Activated naive CD8-positive, alpha-beta T cell treated with anti-CD3 and anti-CD28 coated beads, Interleukin-2, amount 50 U/mL, for 24 hours (primary cell): ENCODE measurements around the gene S100A8.

Experiments used
- ATAC-seq: fragments of 150-1000 bp; cut with Tn5 transposase; one replicate; pipeline ENCODE4 v1.10.0; 2021
- DNase-seq: peaks from one replicate; pipeline ENCODE4 v3.0.0; 2021
- H3K27ac Mint-ChIP-seq: one replicate; pipeline ENCODE4 v1.8.0; 2021; ENCODE audit warnings: mild to moderate bottlenecking, mixed read lengths
- H3K27me3 Mint-ChIP-seq: one replicate; pipeline ENCODE4 v1.8.0; 2021; ENCODE audit warnings: mixed read lengths
- H3K36me3 Mint-ChIP-seq: one replicate; pipeline ENCODE4 v1.8.0; 2021; ENCODE audit warnings: low read depth, mixed read lengths
- H3K4me1 Mint-ChIP-seq: one replicate; pipeline ENCODE4 v1.8.0; 2021; ENCODE audit warnings: mixed read lengths
- H3K4me3 Mint-ChIP-seq: one replicate; pipeline ENCODE4 v1.8.0; 2021; ENCODE audit warnings: mild to moderate bottlenecking, moderate library complexity, mixed read lengths
- H3K9me3 Mint-ChIP-seq: one replicate; pipeline ENCODE4 v1.8.0; 2021; ENCODE audit warnings: mixed read lengths

Gene S100A8

GRCh38 chr1:153364766-153365666, 25.9 kb downstream of the S100A8 start:
- Mint-ChIP-seq H3K27me3 (peaks cover 6% of the 10 kb centered on the region), H3K9me3 (no peaks in the 10 kb centered on the region), H3K36me3 (no peaks in the 10 kb centered on the region), H3K4me1 (no peaks in the 10 kb centered on the region), H3K27ac (no peak overlapping the region), H3K4me3 (no peak overlapping the region)
- DNase-seq = no peak
- ATAC-seq = no peak

DNA sequence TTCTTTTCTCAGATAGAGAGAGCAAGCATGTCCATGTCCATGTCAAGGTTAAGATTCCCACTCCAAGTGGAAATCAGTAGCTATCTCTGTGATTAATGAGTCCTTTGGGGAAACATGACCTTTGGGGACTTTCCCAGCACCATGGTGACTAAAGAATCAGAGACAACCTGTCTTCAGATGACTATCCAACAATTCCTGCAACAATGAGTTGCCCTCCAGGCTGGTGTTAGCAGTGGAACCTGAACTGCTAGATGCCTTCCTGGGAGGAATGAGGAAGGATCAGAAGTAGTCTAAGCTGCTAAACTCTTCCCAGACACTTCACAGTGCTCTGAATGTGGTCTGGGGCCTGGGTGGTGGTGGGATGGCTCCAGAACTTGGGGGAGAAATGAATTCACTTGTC, 26.7 kb downstream of the S100A8 start:
- Mint-ChIP-seq H3K4me3 (no peak overlapping the region), H3K9me3 (no peaks in the 10 kb centered on the region), H3K27ac (no peak overlapping the region), H3K27me3 (peaks cover 4% of the 10 kb centered on the region), H3K36me3 (no peaks in the 10 kb centered on the region), H3K4me1 (no peaks in the 10 kb centered on the region)
- DNase-seq (no peak), ATAC-seq (no peak)

- no peaks in the 10 kb centered on the region for H3K9me3 Mint-ChIP-seq
- H3K4me3 Mint-ChIP-seq = no peak overlapping the region
- no peak overlapping the region for H3K27ac Mint-ChIP-seq
- DNase-seq (no peak), ATAC-seq (no peak)
- H3K36me3 Mint-ChIP-seq = no peaks in the 10 kb centered on the region
- H3K27me3 Mint-ChIP-seq = peaks cover 4% of the 10 kb centered on the region
- H3K4me1 Mint-ChIP-seq = no peaks in the 10 kb centered on the region
Observed at GRCh38 chr1:153363641-153364040, 27.2 kb downstream of the S100A8 start.

GRCh38 chr1:153362187-153362775, 28.6 kb downstream of the S100A8 start:
- no peaks in the 10 kb centered on the region for H3K9me3 Mint-ChIP-seq
- no peaks in the 10 kb centered on the region for H3K36me3 Mint-ChIP-seq
- no peak overlapping the region for H3K4me3 Mint-ChIP-seq
- DNase-seq (no peak), ATAC-seq (no peak)
- H3K4me1 Mint-ChIP-seq = peaks cover 6% of the 10 kb centered on the region
- H3K27me3 Mint-ChIP-seq = peaks cover 4% of the 10 kb centered on the region
- H3K27ac Mint-ChIP-seq = no peak overlapping the region

- Mint-ChIP-seq H3K9me3 (no peaks in the 10 kb centered on the region), H3K27me3 (peaks cover 4% of the 10 kb centered on the region), H3K27ac (no peak overlapping the region), H3K4me3 (no peak overlapping the region), H3K4me1 (peaks cover 6% of the 10 kb centered on the region), H3K36me3 (no peaks in the 10 kb centered on the region)
- no peak for ATAC-seq
- DNase-seq = no peak
Observed at GRCh38 chr1:153361480-153362109, 29.3 kb downstream of the S100A8 start.

DNA sequence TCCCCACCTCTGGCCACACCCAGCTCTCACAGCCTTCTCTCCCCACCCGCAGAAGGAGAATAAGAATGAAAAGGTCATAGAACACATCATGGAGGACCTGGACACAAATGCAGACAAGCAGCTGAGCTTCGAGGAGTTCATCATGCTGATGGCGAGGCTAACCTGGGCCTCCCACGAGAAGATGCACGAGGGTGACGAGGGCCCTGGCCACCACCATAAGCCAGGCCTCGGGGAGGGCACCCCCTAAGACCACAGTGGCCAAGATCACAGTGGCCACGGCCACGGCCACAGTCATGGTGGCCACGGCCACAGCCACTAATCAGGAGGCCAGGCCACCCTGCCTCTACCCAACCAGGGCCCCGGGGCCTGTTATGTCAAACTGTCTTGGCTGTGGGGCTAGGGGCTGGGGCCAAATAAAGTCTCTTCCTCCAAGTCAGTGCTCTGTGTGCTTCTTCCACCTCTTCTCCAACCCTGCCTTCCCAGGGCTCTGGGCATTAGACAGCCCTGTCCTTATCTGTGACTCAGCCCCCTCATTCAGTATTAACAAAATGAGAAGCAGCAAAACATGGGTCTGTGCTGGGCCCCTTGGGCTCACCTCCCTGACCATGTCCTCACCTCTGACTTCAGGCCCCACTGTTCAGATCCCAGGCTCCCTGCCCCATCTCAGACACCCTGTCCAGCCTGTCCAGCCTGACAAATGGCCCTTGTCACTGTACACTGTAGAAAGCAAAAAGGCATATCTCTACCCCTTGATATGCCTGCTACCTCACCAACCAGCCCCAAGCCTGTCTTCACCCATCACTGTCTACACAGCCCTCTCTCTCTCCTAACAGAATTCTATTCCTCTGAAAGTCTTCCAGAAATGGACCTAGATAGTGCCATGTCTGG, 30.0 kb downstream of the S100A8 start:
- H3K36me3 Mint-ChIP-seq = no peaks in the 10 kb centered on the region
- ATAC-seq = no peak
- H3K27me3 Mint-ChIP-seq = peaks cover 4% of the 10 kb centered on the region
- no peak overlapping the region for H3K27ac Mint-ChIP-seq
- H3K9me3 Mint-ChIP-seq = no peaks in the 10 kb centered on the region
- peaks cover 6% of the 10 kb centered on the region for H3K4me1 Mint-ChIP-seq
- no peak for DNase-seq
- H3K4me3 Mint-ChIP-seq = no peak overlapping the region

- Mint-ChIP-seq H3K36me3 (no peaks in the 10 kb centered on the region), H3K27ac (no peak overlapping the region), H3K9me3 (no peaks in the 10 kb centered on the region), H3K4me1 (peaks cover 6% of the 10 kb centered on the region), H3K4me3 (no peak overlapping the region), H3K27me3 (peaks cover 4% of the 10 kb centered on the region)
- DNase-seq = no peak
- ATAC-seq = no peak
Observed at GRCh38 chr1:153360190-153360589, 30.7 kb downstream of the S100A8 start.

- Mint-ChIP-seq H3K27me3 (no peaks in the 10 kb centered on the region), H3K4me3 (no peak overlapping the region), H3K9me3 (no peaks in the 10 kb centered on the region), H3K36me3 (no peaks in the 10 kb centered on the region), H3K4me1 (peaks cover 6% of the 10 kb centered on the region), H3K27ac (no peak overlapping the region)
- ATAC-seq (no peak), DNase-seq (no peak)
Observed at GRCh38 chr1:153359241-153359640, 31.6 kb downstream of the S100A8 start.

DNA sequence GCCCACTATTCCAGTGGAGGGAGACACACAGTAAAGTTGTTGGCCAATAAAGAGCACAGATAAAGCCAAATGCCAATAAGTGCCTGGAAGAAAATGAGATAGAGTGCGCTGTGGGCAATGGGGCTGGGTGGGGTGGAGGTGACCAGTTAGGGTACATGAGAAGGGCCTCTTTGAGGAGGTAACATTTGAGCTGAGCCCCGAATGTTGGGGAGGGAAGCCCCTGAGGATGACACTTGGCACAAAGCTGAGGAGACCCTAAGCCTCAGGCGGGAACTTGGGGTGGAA, 32.2 kb downstream of the S100A8 start:
- Mint-ChIP-seq H3K9me3 (no peaks in the 10 kb centered on the region), H3K4me1 (peaks cover 6% of the 10 kb centered on the region), H3K27ac (no peak overlapping the region), H3K27me3 (no peaks in the 10 kb centered on the region), H3K36me3 (no peaks in the 10 kb centered on the region), H3K4me3 (no peak overlapping the region)
- ATAC-seq (no peak), DNase-seq (no peak)

DNA sequence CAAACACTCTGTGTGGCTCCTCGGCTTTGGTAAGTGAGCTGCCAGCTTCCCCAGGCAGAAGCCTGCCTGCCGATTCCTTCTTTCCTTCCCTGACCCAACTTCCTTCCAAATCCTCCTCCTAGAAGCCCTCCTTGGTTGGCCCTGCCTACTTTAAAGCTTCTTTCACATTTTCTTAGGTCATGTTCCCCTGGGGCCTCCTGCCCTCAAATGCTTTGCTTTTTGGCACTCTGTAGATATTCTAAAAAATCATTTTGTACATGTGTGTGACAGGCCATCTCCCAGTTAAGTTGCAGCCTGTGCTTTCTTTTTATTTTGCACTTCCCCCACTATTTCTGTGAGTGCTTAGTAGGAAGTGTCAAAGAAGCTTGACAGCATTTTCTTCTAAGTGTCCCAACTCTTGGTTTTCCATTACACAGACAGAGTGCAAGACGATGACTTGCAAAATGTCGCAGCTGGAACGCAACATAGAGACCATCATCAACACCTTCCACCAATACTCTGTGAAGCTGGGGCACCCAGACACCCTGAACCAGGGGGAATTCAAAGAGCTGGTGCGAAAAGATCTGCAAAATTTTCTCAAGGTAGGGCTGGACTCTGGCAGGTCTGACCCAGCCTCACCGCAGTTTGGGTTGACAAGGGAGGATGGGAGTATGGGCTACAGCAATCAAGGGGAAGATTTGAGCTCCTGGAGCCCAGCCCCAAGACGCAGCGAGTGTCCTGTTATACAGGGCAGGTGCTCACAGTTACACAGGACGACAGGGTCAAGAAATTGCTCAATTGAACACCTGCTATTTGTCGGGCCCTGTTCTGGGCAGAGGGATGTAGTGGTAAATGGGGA, 32.8 kb downstream of the S100A8 start, which contains the start of gene S100A9:
Gene S100A9, plus strand, starts transcription at position 2 of the 838 bp plus-strand sequence. Its CDS starts 430 bp downstream, at position 432.
- ATAC-seq (no peak), DNase-seq (no peak)
- Mint-ChIP-seq H3K4me3 (no peak within 1 kb of the TSS), H3K27ac (no peak within 1 kb of the TSS), H3K36me3 (no peaks in the 10 kb centered on the region), H3K9me3 (no peaks in the 10 kb centered on the region), H3K27me3 (peaks cover 4% of the 10 kb centered on the region), H3K4me1 (peaks cover 6% of the 10 kb centered on the region)

- Mint-ChIP-seq H3K9me3 (no peaks in the 10 kb centered on the region), H3K27me3 (peaks cover 4% of the 10 kb centered on the region), H3K4me3 (no peak overlapping the region), H3K4me1 (peaks cover 6% of the 10 kb centered on the region), H3K27ac (no peak overlapping the region), H3K36me3 (no peaks in the 10 kb centered on the region)
- ATAC-seq (no peak), DNase-seq (no peak)
Observed at GRCh38 chr1:153357076-153357852, 33.6 kb downstream of the S100A8 start.

DNA sequence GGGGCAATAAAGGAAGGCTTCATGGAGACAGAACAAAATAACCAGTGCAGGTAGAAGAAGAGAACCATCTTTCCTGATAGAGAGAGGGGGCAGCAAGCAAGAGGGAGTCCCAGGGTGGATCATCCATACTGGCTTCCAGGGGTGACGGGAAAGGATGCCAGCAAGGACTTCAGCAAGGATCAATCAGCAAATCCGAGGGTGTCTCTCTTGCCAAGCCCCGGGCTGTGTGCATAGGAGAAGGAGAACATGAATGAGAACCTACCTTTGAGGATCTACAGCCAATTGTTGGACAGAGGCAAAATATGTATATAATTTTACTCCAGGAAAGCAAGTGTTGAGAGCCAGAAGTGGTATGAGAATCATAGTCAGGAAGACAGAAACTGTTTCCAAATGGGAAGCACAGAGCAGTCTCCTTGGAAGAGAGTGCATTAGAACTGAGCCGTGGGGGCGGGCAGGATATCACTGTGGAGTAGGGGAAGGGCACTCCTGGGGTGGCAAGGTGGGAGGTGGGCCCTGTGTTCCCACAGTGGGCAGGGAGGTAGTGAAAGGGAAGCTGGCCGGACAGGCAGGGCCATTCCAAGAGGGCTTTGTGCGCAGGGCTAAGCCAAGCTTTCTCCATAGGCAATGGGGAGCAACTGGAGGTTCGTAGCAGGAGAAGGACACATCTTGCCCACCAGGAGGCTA, 34.3 kb downstream of the S100A8 start:
- no peak overlapping the region for H3K27ac Mint-ChIP-seq
- H3K36me3 Mint-ChIP-seq = no peaks in the 10 kb centered on the region
- ATAC-seq (no peak), DNase-seq (no peak)
- no peak overlapping the region for H3K4me3 Mint-ChIP-seq
- peaks cover 6% of the 10 kb centered on the region for H3K4me1 Mint-ChIP-seq
- H3K9me3 Mint-ChIP-seq = no peaks in the 10 kb centered on the region
- H3K27me3 Mint-ChIP-seq = peaks cover 4% of the 10 kb centered on the region
